PC-3 (cell line): ENCODE results near the gene IRGC. TPM values are rescaled to one million over a fixed set of nuclear protein-coding genes. Genes with fewer than 3 reads are reported as not detected.

Source experiments
- ATAC-seq: fragments of 200-7000 bp; cut with Tn5 transposase; 2 replicates; pipeline ENCODE4 v1.9.1; 2020; ENCODE audit warnings: mild to moderate bottlenecking, moderate library complexity
- BruUV-seq: library from RNA; stranded (reverse); fragments of 400-500 nt; replicated peaks from 2 replicates; lab custom pipeline; 2021; lab: Mats Ljungman, UMichigan
- CTCF ChIA-PET: fragments of 300-600 bp; sonication (Branson Sonifier 250); formaldehyde crosslinking; loops from one replicate; lab custom pipeline; 2022; ENCODE audit warnings: antibody characterized with exemption; lab: Charles Lee
- POLR2A ChIA-PET: fragments of 300-600 bp; sonication (Branson Sonifier 250); formaldehyde crosslinking; loops from one replicate; lab custom pipeline; 2022; ENCODE audit warnings: antibody characterized with exemption; ENCODE audit not compliant: unreplicated experiment; lab: Charles Lee
- DNase-seq: peaks from one replicate; pipeline ENCODE4 v3.0.0-alpha.2; 2015
- H2AFZ ChIP-seq: fragments of 300-600 bp; sonication (generic); 2 replicates; pipeline ENCODE4 v1.6.0; 2016; ENCODE audit warnings: antibody characterized with exemption, low read length
- H3F3A ChIP-seq: fragments of 300-600 bp; sonication (generic); one replicate; pipeline ENCODE4 v1.6.0; 2017; ENCODE audit warnings: antibody characterized with exemption, low read length, control low read depth, mild to moderate bottlenecking; ENCODE audit not compliant: unreplicated experiment
- H3K27ac ChIP-seq: fragments of 300-600 bp; sonication (generic); 2 replicates; pipeline ENCODE4 v1.5.1; 2016; ENCODE audit warnings: mild to moderate bottlenecking, low read length
- H3K27me3 ChIP-seq: fragments of 300-600 bp; sonication (generic); 2 replicates; pipeline ENCODE4 v1.6.1; 2016; ENCODE audit warnings: low read length, mixed read lengths
- H3K36me3 ChIP-seq: fragments of 300-600 bp; sonication (generic); 2 replicates; pipeline ENCODE4 v1.6.1; 2016; ENCODE audit warnings: low read depth, mixed run types, low read length, mixed read lengths
- H3K4me1 ChIP-seq: fragments of 300-600 bp; sonication (generic); 2 replicates; pipeline ENCODE4 v1.5.1; 2016; ENCODE audit warnings: low read length; ENCODE audit not compliant: insufficient read depth
- H3K4me2 ChIP-seq: fragments of 300-600 bp; sonication (generic); 2 replicates; pipeline ENCODE4 v1.6.0; 2016; ENCODE audit warnings: low read length
- H3K4me3 ChIP-seq: fragments of 300-600 bp; sonication (generic); 2 replicates; pipeline ENCODE4 v1.5.1; 2016; ENCODE audit warnings: mild to moderate bottlenecking, low read length, mixed read lengths
- H3K79me2 ChIP-seq: fragments of 300-600 bp; sonication (generic); 2 replicates; pipeline ENCODE4 v1.6.1; 2017; ENCODE audit warnings: low read length, mixed read lengths
- H3K9ac ChIP-seq: fragments of 300-600 bp; sonication (generic); 2 replicates; pipeline ENCODE4 v1.6.0; 2016; ENCODE audit warnings: mild to moderate bottlenecking, low read length
- H3K9me2 ChIP-seq: fragments of 300-600 bp; sonication (generic); replicated peaks from 2 replicates; pipeline ENCODE4 v1.6.1; 2016; ENCODE audit warnings: mixed run types, low read length, mixed read lengths
- H3K9me3 ChIP-seq: fragments of 300-600 bp; sonication (generic); 2 replicates; pipeline ENCODE4 v1.6.1; 2016; ENCODE audit warnings: low read length, mixed read lengths
- H4K20me1 ChIP-seq: fragments of 300-600 bp; sonication (generic); 2 replicates; pipeline ENCODE4 v1.6.1; 2016; ENCODE audit warnings: low read length, mixed read lengths
- CTCF ChIP-seq: fragments of 300-600 bp; sonication (generic); conservative IDR thresholded peaks from 2 replicates; pipeline ENCODE4 v1.5.1; 2017; ENCODE audit warnings: antibody characterized with exemption, low read depth, mild to moderate bottlenecking, low read length
- EZH2 ChIP-seq: fragments of 300-600 bp; sonication (generic); IDR thresholded peaks from one replicate; pipeline ENCODE4 v1.6.1; 2017; ENCODE audit warnings: antibody characterized with exemption, mild to moderate bottlenecking, low read length; ENCODE audit not compliant: unreplicated experiment
- EZH2phosphoT487 ChIP-seq: fragments of 300-600 bp; sonication (generic); IDR thresholded peaks from 2 replicates; pipeline ENCODE4 v1.6.1; 2018; ENCODE audit warnings: mild to moderate bottlenecking, antibody characterized with exemption, low read length, borderline replicate concordance
- intact Hi-C: fragments of 100-400 bp; cut with micrococcal nuclease; formaldehyde crosslinking; loops from 2 replicates; pipeline ENCODE4 v1.9.0; 2023
- total RNA-seq: library from RNA; depleted of rRNA; stranded (reverse); fragments of >200 nt; gene quantifications from 2 replicates; pipeline ENCODE4 v1.2.3, GENCODE V29; 2014

Gene IRGC
- total RNA-seq, 1 experiment from 2014 or later: not detected

- ChIA-PET POLR2A (interaction anchor here (0.7 to 1.4 kb wide), 2 partner anchors 30 to 87 kb away, joined by 3 to 5 read pairs; no protein-coding TSS in a partner anchor), CTCF (interaction anchor here (0.6 to 1.2 kb wide), 2 partner anchors 87 to 292 kb away, joined by 3 to 12 read pairs; no protein-coding TSS in a partner anchor)
- ATAC-seq: 0 out of 2 replicates have a peak, but pooled peaks have one; percentile 4
- Histone ChIP-seq H3K9me2 (no peaks in the 10 kb centered on the region), H3K27ac (peak overlapping the region; percentile 99), H3K79me2 (peaks cover 41% of the 10 kb centered on the region), H3K4me2 (peak overlapping the region; percentile 94), H3K4me1 (peaks cover 68% of the 10 kb centered on the region), H3F3A (peaks cover 3% of the 10 kb centered on the region), H3K27me3 (no peaks in the 10 kb centered on the region), H3K9me3 (no peaks in the 10 kb centered on the region), H3K4me3 (peak overlapping the region; percentile 96), H4K20me1 (no peaks in the 10 kb centered on the region), H3K9ac (peak overlapping the region; percentile 94), H2AFZ (peak overlapping the region; percentile 19; the same call in 1 of the 2 replicates), H3K36me3 (0 out of 2 replicates have a peak, but pooled peaks cover 4% of the 10 kb centered on the region)
- DNase-seq: peak; percentile 69
- intact Hi-C loops: no loop called here
- TSS peak; percentile 84 for BruUV-seq
- TF ChIP-seq EZH2phosphoT487: no peak
- no peak for TF ChIP-seq EZH2
- no peak for TF ChIP-seq CTCF
Observed at GRCh38 chr19:43755256-43755801, 39.5 kb downstream of the IRGC start.

- POLR2A ChIA-PET: interaction anchor here (0.5 to 0.6 kb wide), 2 partner anchors 9 to 990 kb away, joined by 3 read pairs; no protein-coding TSS in a partner anchor
- peak; percentile 40 for ATAC-seq
- H3K4me2 ChIP-seq: peak overlapping the region; percentile 35
Observed at GRCh38 chr19:43759515-43759914, 43.6 kb downstream of the IRGC start.

More at GRCh38 chr19:43759515-43759914, 43.6 kb downstream of the IRGC start:
- DNase-seq: peak; percentile 71
- Histone ChIP-seq H3K36me3 (no peaks in the 10 kb centered on the region), H3K9ac (no peak overlapping the region), H3K27me3 (no peaks in the 10 kb centered on the region), H3K4me1 (peaks cover 54% of the 10 kb centered on the region), H2AFZ (peak overlapping the region; percentile 64), H3K79me2 (0 out of 2 replicates have a peak, but pooled peaks cover 8% of the 10 kb centered on the region), H3K4me3 (no peak overlapping the region), H3K9me3 (no peaks in the 10 kb centered on the region), H3K27ac (peak overlapping the region; percentile 60), H4K20me1 (no peaks in the 10 kb centered on the region), H3F3A (peaks cover 3% of the 10 kb centered on the region), H3K9me2 (no peaks in the 10 kb centered on the region)
- intact Hi-C loops: no loop called here
- CTCF ChIA-PET: interaction anchor here (0.5 to 1.3 kb wide), 6 partner anchors 14 to 1180 kb away, joined by 3 to 7 read pairs (median 3); no protein-coding TSS in a partner anchor
- BruUV-seq: no TSS peak
- no peak for TF ChIP-seq EZH2phosphoT487
- TF ChIP-seq EZH2: no peak
- TF ChIP-seq CTCF: peak; percentile 56
